Mesendoderm (in vitro differentiated cells): ENCODE data around the gene STIP1.

Source experiments
- DNase-seq: peaks from one replicate; pipeline ENCODE4 v3.0.0; 2013
- H2AK5ac ChIP-seq: 2 replicates; pipeline ENCODE4 v1.6.1; 2013; ENCODE audit warnings: low read length, inconsistent platforms
- H2BK120ac ChIP-seq: 2 replicates; pipeline ENCODE4 v1.6.1; 2013; ENCODE audit warnings: low read depth, mild to moderate bottlenecking, low read length, moderate library complexity, mixed read lengths
- H2BK15ac ChIP-seq: replicated peaks from 2 replicates; pipeline ENCODE4 v1.6.1; 2013; ENCODE audit warnings: low read depth, mild to moderate bottlenecking, moderate library complexity
- H2BK5ac ChIP-seq: 2 replicates; pipeline ENCODE4 v1.6.1; 2013; ENCODE audit warnings: low read length, inconsistent platforms
- H3K18ac ChIP-seq: 2 replicates; pipeline ENCODE4 v1.6.1; 2013; ENCODE audit warnings: mild to moderate bottlenecking, low read length, mixed read lengths
- H3K23ac ChIP-seq: one replicate; pipeline ENCODE4 v1.6.1; 2013; ENCODE audit warnings: low read length
- H3K27ac ChIP-seq: 2 replicates; pipeline ENCODE4 v1.5.1; 2013; ENCODE audit warnings: low read depth, mild to moderate bottlenecking, inconsistent platforms, low read length, moderate library complexity
- H3K27me3 ChIP-seq: 2 replicates; pipeline ENCODE4 v1.6.1; 2013; ENCODE audit warnings: low read length, control low read depth, mild to moderate bottlenecking, inconsistent platforms; ENCODE audit not compliant: insufficient read depth, poor library complexity
- H3K36me3 ChIP-seq: 2 replicates; pipeline ENCODE4 v1.6.1; 2013; ENCODE audit warnings: low read length, inconsistent platforms; ENCODE audit not compliant: control insufficient read depth, insufficient read depth
- H3K4ac ChIP-seq: one replicate; pipeline ENCODE4 v1.6.1; 2013; ENCODE audit warnings: low read depth, mild to moderate bottlenecking, low read length, moderate library complexity
- H3K4me1 ChIP-seq: 2 replicates; pipeline ENCODE4 v1.6.1; 2013; ENCODE audit warnings: low read depth, low read length, inconsistent platforms; ENCODE audit not compliant: control insufficient read depth
- H3K4me2 ChIP-seq: 2 replicates; pipeline ENCODE4 v1.6.1; 2013; ENCODE audit warnings: low read length
- H3K4me3 ChIP-seq: 2 replicates; pipeline ENCODE4 v1.5.1; 2013; ENCODE audit warnings: mild to moderate bottlenecking, low read length
- H3K56ac ChIP-seq: one replicate; pipeline ENCODE4 v1.6.1; 2013; ENCODE audit warnings: low read length
- H3K79me1 ChIP-seq: 2 replicates; pipeline ENCODE4 v1.6.1; 2013; ENCODE audit warnings: low read length, inconsistent platforms
- H3K79me2 ChIP-seq: 2 replicates; pipeline ENCODE4 v1.6.1; 2013; ENCODE audit warnings: mild to moderate bottlenecking, low read length; ENCODE audit not compliant: control insufficient read depth, insufficient read depth
- H3K9ac ChIP-seq: 2 replicates; pipeline ENCODE4 v1.6.1; 2013; ENCODE audit warnings: low read length, inconsistent platforms
- H4K5ac ChIP-seq: one replicate; pipeline ENCODE4 v1.6.1; 2013; ENCODE audit warnings: low read length
- H4K8ac ChIP-seq: one replicate; pipeline ENCODE4 v1.6.1; 2013; ENCODE audit warnings: low read depth, mild to moderate bottlenecking, control low read depth, low read length, moderate library complexity
- WGBS: extraction: QIAGEN DNeasy Blood & Tissue Kit; methylation state at CpG from one replicate; pipeline ENCODE4 v1.1.7; 2013; ENCODE audit warnings: low lambda C conversion rate, missing lambda C conversion rate; ENCODE audit not compliant: insufficient coverage; ENCODE audit errors: extremely low coverage; 5-methylcytosine and 5-hydroxymethylcytosine counted together

STIP1 gene

GRCh38 chr11:64141081-64141783 lies 44.7 kb upstream of the STIP1 start:
- Histone ChIP-seq H3K4me2 (no peak overlapping the region), H4K5ac (no peak overlapping the region), H3K9ac (no peak overlapping the region), H2AK5ac (no peak overlapping the region), H4K8ac (no peak overlapping the region), H3K79me2 (no peaks in the 10 kb centered on the region), H2BK120ac (no peak overlapping the region), H3K36me3 (no peaks in the 10 kb centered on the region), H3K56ac (no peak overlapping the region), H3K4me1 (no peaks in the 10 kb centered on the region), H2BK5ac (no peak overlapping the region), H3K4me3 (no peak overlapping the region), H3K23ac (no peak overlapping the region), H3K4ac (no peak overlapping the region), H3K79me1 (no peaks in the 10 kb centered on the region), H2BK15ac (no peak overlapping the region), H3K27me3 (no peaks in the 10 kb centered on the region), H3K18ac (no peak overlapping the region), H3K27ac (no peak overlapping the region)
- DNase-seq, result no peak
- WGBS, result no CpG with 5 or more reads among the region's 21 CpGs

- Histone ChIP-seq H2AK5ac (no peak overlapping the region), H3K4ac (no peak overlapping the region), H3K79me2 (no peaks in the 10 kb centered on the region), H3K79me1 (no peaks in the 10 kb centered on the region), H3K4me2 (no peak overlapping the region), H2BK5ac (no peak overlapping the region), H4K5ac (no peak overlapping the region), H3K4me3 (no peak overlapping the region), H2BK120ac (no peak overlapping the region), H3K27ac (no peak overlapping the region), H3K27me3 (no peaks in the 10 kb centered on the region), H3K36me3 (no peaks in the 10 kb centered on the region), H3K9ac (no peak overlapping the region), H2BK15ac (no peak overlapping the region), H4K8ac (no peak overlapping the region), H3K56ac (no peak overlapping the region), H3K18ac (no peak overlapping the region), H3K23ac (no peak overlapping the region), H3K4me1 (no peaks in the 10 kb centered on the region)
- no CpG with 5 or more reads among the region's 41 CpGs for WGBS
- no peak for DNase-seq
These were observed 41.1 kb upstream of the STIP1 start for GRCh38 chr11:64144587-64145472.

GRCh38 chr11:64146036-64146955 lies 39.7 kb upstream of the STIP1 start:
- Histone ChIP-seq H3K56ac (no peak overlapping the region), H3K27me3 (no peaks in the 10 kb centered on the region)
- peak; percentile 73 for DNase-seq

GRCh38 chr11:64148226-64148916 lies 37.6 kb upstream of the STIP1 start:
- no peak overlapping the region for H3K4me2 ChIP-seq
- H3K9ac ChIP-seq, result peak overlapping the region; percentile 11
- H2BK15ac ChIP-seq, result no peak overlapping the region
- no peak overlapping the region for H4K5ac ChIP-seq
- H3K4me1 ChIP-seq, result no peaks in the 10 kb centered on the region
- no peak overlapping the region for H2BK120ac ChIP-seq
- H3K79me2 ChIP-seq, result no peaks in the 10 kb centered on the region
- H3K36me3 ChIP-seq, result no peaks in the 10 kb centered on the region
- no peaks in the 10 kb centered on the region for H3K27me3 ChIP-seq
- WGBS, result no CpG with 5 or more reads among the region's 19 CpGs
- no peak overlapping the region for H4K8ac ChIP-seq
- no peak overlapping the region for H3K27ac ChIP-seq
- no peak overlapping the region for H2BK5ac ChIP-seq
- no peak overlapping the region for H3K23ac ChIP-seq
- H2AK5ac ChIP-seq, result no peak overlapping the region
- no peak overlapping the region for H3K4ac ChIP-seq
- peak; percentile 65 for DNase-seq
- H3K4me3 ChIP-seq, result no peak overlapping the region
- no peak overlapping the region for H3K56ac ChIP-seq
- no peaks in the 10 kb centered on the region for H3K79me1 ChIP-seq
- H3K18ac ChIP-seq, result no peak overlapping the region

More at GRCh38 chr11:64146036-64146955, 39.7 kb upstream of the STIP1 start:
- Histone ChIP-seq H3K27ac (no peak overlapping the region), H2BK5ac (no peak overlapping the region), H3K79me1 (no peaks in the 10 kb centered on the region), H4K5ac (no peak overlapping the region), H3K4ac (no peak overlapping the region), H2AK5ac (no peak overlapping the region), H3K79me2 (no peaks in the 10 kb centered on the region), H2BK15ac (no peak overlapping the region), H3K4me2 (no peak overlapping the region), H3K36me3 (no peaks in the 10 kb centered on the region), H3K18ac (no peak overlapping the region), H3K23ac (no peak overlapping the region), H2BK120ac (no peak overlapping the region), H3K4me3 (no peak overlapping the region), H3K4me1 (no peaks in the 10 kb centered on the region), H3K9ac (no peak overlapping the region), H4K8ac (no peak overlapping the region)
- WGBS, result 100% methylated on average over 5 of the region's 22 CpGs

- Histone ChIP-seq H3K4me1 (no peaks in the 10 kb centered on the region), H3K79me1 (no peaks in the 10 kb centered on the region), H3K27me3 (no peaks in the 10 kb centered on the region), H3K79me2 (no peaks in the 10 kb centered on the region), H3K23ac (no peak overlapping the region), H3K36me3 (no peaks in the 10 kb centered on the region), H2BK15ac (no peak overlapping the region), H2BK5ac (no peak overlapping the region), H3K9ac (no peak overlapping the region), H2AK5ac (no peak overlapping the region), H4K8ac (no peak overlapping the region), H4K5ac (no peak overlapping the region), H3K4me2 (no peak overlapping the region), H3K4me3 (no peak overlapping the region), H3K27ac (no peak overlapping the region), H3K4ac (no peak overlapping the region), H3K18ac (no peak overlapping the region), H2BK120ac (no peak overlapping the region), H3K56ac (no peak overlapping the region)
- WGBS, result no CpG with 5 or more reads among the region's 25 CpGs
- DNase-seq, result no peak
These were observed 36.9 kb upstream of the STIP1 start for GRCh38 chr11:64148917-64149617.
